ENCODE measurements around the gene EPO.
A peak's percentile ranks its signal among the peaks of the same experiment; 100 is the strongest.
"Not testable (repeated sequence)": the region's sequence is repeated elsewhere in the genome, so short reads cannot be mapped to it uniquely, and the experiment has no call there.

EPO gene

GRCh38 chr7:100744605-100745004 lies 24.3 kb downstream of the EPO start:
- DNase-seq = no peak

GRCh38 chr7:100745184-100745583 lies 24.9 kb downstream of the EPO start:
- DNase-seq = peak; percentile 54

GRCh38 chr7:100752994-100753393 lies 32.7 kb downstream of the EPO start:
- no peak for DNase-seq

- no peak for DNase-seq
These were observed 33.5 kb downstream of the EPO start for GRCh38 chr7:100753750-100754149.

GRCh38 chr7:100759357-100760171 lies 39.3 kb downstream of the EPO start:
- no peak for DNase-seq

- DNase-seq = not testable (repeated sequence)
These were observed 42.6 kb downstream of the EPO start for GRCh38 chr7:100762841-100763240.

- no peak for DNase-seq
These were observed 43.4 kb downstream of the EPO start for GRCh38 chr7:100763556-100764140.

- no peak for DNase-seq
These were observed 44.6 kb downstream of the EPO start for GRCh38 chr7:100764841-100765240.

- DNase-seq = no peak
These were observed 45.0 kb downstream of the EPO start for GRCh38 chr7:100765250-100765649.

- no peak for DNase-seq
These were observed 48.5 kb downstream of the EPO start for GRCh38 chr7:100768784-100769183.

Measured in CD4-positive, alpha-beta T cell treated with Interleukin-21 for 1 hour (primary cell).